ENCODE data around the gene AMPD3.

Gene AMPD3

GRCh38 chr11:10526974-10527918 is 72.2 kb downstream of the AMPD3 start:
- Histone ChIP-seq H3K9ac (no peak overlapping the region), H3K9me3 (no peaks in the 10 kb centered on the region), H4K20me1 (no peaks in the 10 kb centered on the region), H3K27ac (no peak overlapping the region), H3K4me2 (no peak overlapping the region), H3K36me3 (peaks cover 69% of the 10 kb centered on the region), H3K27me3 (no peaks in the 10 kb centered on the region), H3K4me3 (no peak overlapping the region), H3K4me1 (no peaks in the 10 kb centered on the region)
- TF ChIP-seq Cebpa-rat (IDR thresholded peaks at IDR 0.05), result no peak

DNA sequence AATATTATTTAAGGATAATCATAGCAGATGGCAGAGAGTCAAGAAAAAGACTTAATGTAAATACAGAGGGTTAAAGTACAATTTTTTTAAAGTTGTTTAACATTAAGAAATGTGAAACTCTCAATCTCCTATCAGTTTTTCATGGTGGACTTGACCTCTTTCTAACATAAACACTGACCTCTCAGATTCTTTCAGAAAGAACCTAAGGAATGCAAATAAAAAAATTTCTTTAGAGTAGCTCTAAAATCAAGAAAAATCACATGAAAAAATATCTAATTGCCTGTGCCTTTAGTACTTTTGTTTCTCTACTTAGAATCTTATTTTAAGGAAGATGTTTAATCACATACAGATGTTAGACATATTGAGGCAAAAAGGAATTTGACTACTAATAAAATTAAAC is 73.1 kb downstream of the AMPD3 start:
- no peak overlapping the region for H3K4me2 ChIP-seq

DNA sequence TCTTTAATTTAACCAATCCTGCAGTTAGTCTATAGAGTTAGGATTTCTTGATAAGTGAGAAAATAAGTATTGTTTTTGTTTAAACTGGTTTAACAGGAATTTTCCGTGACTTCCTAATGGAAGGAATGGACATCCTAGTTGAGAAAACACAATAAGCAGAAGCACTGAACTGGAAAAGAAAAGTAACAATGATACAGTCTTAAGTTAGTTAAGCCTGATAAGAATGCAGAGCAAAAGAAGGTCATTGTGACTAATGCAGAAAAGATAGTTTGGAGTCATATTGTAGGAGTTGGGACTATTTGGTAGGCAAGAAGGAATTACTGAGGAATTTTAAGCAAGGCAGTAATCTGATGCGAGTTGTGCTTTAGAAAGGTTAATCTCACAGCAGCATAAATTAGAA is 74.2 kb downstream of the AMPD3 start:
- H3K27me3 ChIP-seq, result no peaks in the 10 kb centered on the region
- H3K4me2 ChIP-seq, result no peak overlapping the region
- no peaks in the 10 kb centered on the region for H3K4me1 ChIP-seq
- peaks cover 57% of the 10 kb centered on the region for H3K36me3 ChIP-seq
- H3K4me3 ChIP-seq, result no peak overlapping the region
- no peak overlapping the region for H3K27ac ChIP-seq
- no peaks in the 10 kb centered on the region for H4K20me1 ChIP-seq
- H3K9me3 ChIP-seq, result no peaks in the 10 kb centered on the region
- no peak for TF ChIP-seq Cebpa-rat (IDR thresholded peaks at IDR 0.05)
- no peak overlapping the region for H3K9ac ChIP-seq

More for the DNA sequence above, 73.1 kb downstream of the AMPD3 start:
- H3K36me3 ChIP-seq, result peaks cover 66% of the 10 kb centered on the region
- no peaks in the 10 kb centered on the region for H3K4me1 ChIP-seq
- H3K9me3 ChIP-seq, result no peaks in the 10 kb centered on the region
- no peak overlapping the region for H3K27ac ChIP-seq
- no peak overlapping the region for H3K4me3 ChIP-seq
- H4K20me1 ChIP-seq, result no peaks in the 10 kb centered on the region
- no peak for TF ChIP-seq Cebpa-rat (IDR thresholded peaks at IDR 0.05)
- H3K27me3 ChIP-seq, result no peaks in the 10 kb centered on the region
- H3K9ac ChIP-seq, result no peak overlapping the region

GRCh38 chr11:10532526-10532925 is 77.5 kb downstream of the AMPD3 start:
- H3K9me3 ChIP-seq, result no peaks in the 10 kb centered on the region
- H3K4me3 ChIP-seq, result no peak overlapping the region
- H3K27ac ChIP-seq, result no peak overlapping the region
- H3K9ac ChIP-seq, result no peak overlapping the region
- H3K4me2 ChIP-seq, result no peak overlapping the region
- TF ChIP-seq Cebpa-rat (IDR thresholded peaks at IDR 0.05), result no peak
- peaks cover 14% of the 10 kb centered on the region; the same call in 1 of the 2 replicates for H4K20me1 ChIP-seq
- peaks cover 28% of the 10 kb centered on the region for H3K36me3 ChIP-seq
- H3K27me3 ChIP-seq, result no peaks in the 10 kb centered on the region
- H3K4me1 ChIP-seq, result no peaks in the 10 kb centered on the region

DNA sequence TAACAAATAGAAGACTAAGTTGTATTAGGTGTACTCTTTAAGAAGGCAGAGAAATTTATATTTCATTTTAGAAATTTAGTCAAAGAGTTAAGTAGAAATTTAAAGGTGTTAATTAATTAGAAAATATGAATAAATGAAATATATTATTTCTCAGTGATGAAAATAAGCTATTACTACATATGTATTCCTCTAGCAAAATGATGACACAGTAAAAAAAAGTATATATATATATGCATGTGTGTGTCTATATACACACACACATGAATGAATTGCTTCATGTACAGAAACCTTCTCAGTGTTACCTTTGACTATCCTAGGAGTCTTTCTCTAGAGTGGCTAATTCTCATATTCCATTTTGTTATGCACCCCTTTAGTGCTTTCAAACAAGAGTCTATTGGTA is 78.3 kb downstream of the AMPD3 start:
- H3K9ac ChIP-seq, result no peak overlapping the region
- H3K4me3 ChIP-seq, result no peak overlapping the region
- H3K36me3 ChIP-seq, result peaks cover 26% of the 10 kb centered on the region
- peaks cover 14% of the 10 kb centered on the region; the same call in 1 of the 2 replicates for H4K20me1 ChIP-seq
- no peak overlapping the region for H3K4me2 ChIP-seq
- H3K27me3 ChIP-seq, result no peaks in the 10 kb centered on the region
- no peaks in the 10 kb centered on the region for H3K9me3 ChIP-seq
- H3K4me1 ChIP-seq, result no peaks in the 10 kb centered on the region
- no peak overlapping the region for H3K27ac ChIP-seq
- TF ChIP-seq Cebpa-rat (IDR thresholded peaks at IDR 0.05), result no peak

DNA sequence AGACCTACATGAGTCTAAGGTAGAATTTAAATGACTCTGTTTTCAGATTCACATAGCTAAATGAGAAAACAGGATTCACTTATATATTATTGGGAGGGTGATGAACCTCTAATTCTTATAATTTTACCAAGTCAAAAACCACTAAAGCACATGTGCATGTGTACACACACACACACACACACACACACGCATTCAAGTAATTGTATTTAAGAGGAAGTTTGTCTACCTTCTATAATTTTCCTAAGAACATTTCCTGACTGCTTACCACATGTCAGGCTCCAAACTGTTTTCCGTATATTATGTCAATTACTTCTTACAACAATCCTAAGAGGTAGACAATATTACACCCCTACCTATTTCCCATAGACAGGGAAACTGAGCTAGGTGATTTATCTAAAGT is 79.3 kb downstream of the AMPD3 start:
- peaks cover 18% of the 10 kb centered on the region for H3K36me3 ChIP-seq
- H3K9ac ChIP-seq, result no peak overlapping the region
- H3K4me1 ChIP-seq, result no peaks in the 10 kb centered on the region
- H3K27me3 ChIP-seq, result no peaks in the 10 kb centered on the region
- no peak overlapping the region for H3K4me2 ChIP-seq
- no peak for TF ChIP-seq Cebpa-rat (IDR thresholded peaks at IDR 0.05)
- H3K27ac ChIP-seq, result no peak overlapping the region
- peaks cover 14% of the 10 kb centered on the region; the same call in 1 of the 2 replicates for H4K20me1 ChIP-seq
- no peak overlapping the region for H3K4me3 ChIP-seq
- H3K9me3 ChIP-seq, result no peaks in the 10 kb centered on the region

- Histone ChIP-seq H3K9me3 (0 out of 2 replicates have a peak, but pooled peaks cover under 1% of the 10 kb centered on the region), H3K36me3 (peaks cover 5% of the 10 kb centered on the region; the same call in 1 of the 2 replicates), H3K4me3 (no peak overlapping the region), H3K4me1 (peaks cover 9% of the 10 kb centered on the region), H3K27ac (no peak overlapping the region), H3K27me3 (no peaks in the 10 kb centered on the region), H3K4me2 (no peak overlapping the region), H3K9ac (no peak overlapping the region), H4K20me1 (peaks cover 14% of the 10 kb centered on the region; the same call in 1 of the 2 replicates)
- TF ChIP-seq Cebpa-rat (IDR thresholded peaks at IDR 0.05), result no peak
These were observed 82.5 kb downstream of the AMPD3 start for GRCh38 chr11:10537600-10537999.

- Histone ChIP-seq H3K27ac (no peak overlapping the region), H3K4me2 (no peak overlapping the region), H3K36me3 (no peaks in the 10 kb centered on the region), H3K9me3 (peaks cover 12% of the 10 kb centered on the region), H3K4me1 (peaks cover 9% of the 10 kb centered on the region), H3K9ac (no peak overlapping the region), H3K27me3 (no peaks in the 10 kb centered on the region), H4K20me1 (peaks cover 14% of the 10 kb centered on the region; the same call in 1 of the 2 replicates), H3K4me3 (no peak overlapping the region)
- no peak for TF ChIP-seq Cebpa-rat (IDR thresholded peaks at IDR 0.05)
These were observed 83.9 kb downstream of the AMPD3 start for GRCh38 chr11:10538924-10539323.

- no peak overlapping the region for H3K27ac ChIP-seq
- H3K36me3 ChIP-seq, result no peaks in the 10 kb centered on the region
- no peak overlapping the region for H3K4me3 ChIP-seq
- H3K27me3 ChIP-seq, result no peaks in the 10 kb centered on the region
- H4K20me1 ChIP-seq, result peaks cover 14% of the 10 kb centered on the region; the same call in 1 of the 2 replicates
- peaks cover 16% of the 10 kb centered on the region for H3K9me3 ChIP-seq
- H3K4me2 ChIP-seq, result no peak overlapping the region
- TF ChIP-seq Cebpa-rat (IDR thresholded peaks at IDR 0.05), result no peak
- no peak overlapping the region for H3K9ac ChIP-seq
- peaks cover 9% of the 10 kb centered on the region for H3K4me1 ChIP-seq
These were observed 84.3 kb downstream of the AMPD3 start for GRCh38 chr11:10539339-10539738.

DNA sequence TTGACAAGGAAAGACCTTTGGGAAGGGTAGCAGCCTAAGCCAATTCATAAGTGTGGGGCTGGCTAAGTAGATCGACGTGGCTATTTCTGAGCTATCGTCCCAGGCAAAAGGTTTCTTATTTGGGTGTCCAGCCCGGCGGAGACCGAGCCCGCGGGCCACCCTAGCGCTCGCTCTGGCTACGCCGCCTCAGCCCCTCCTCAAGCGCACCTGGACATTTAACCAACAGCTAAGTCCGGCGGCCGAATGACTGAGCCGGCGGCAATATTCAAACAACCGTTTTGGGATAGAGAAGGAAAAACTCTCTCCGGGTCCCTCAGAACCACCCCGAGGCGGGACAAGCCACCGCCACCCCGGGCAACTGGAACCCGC is 85.5 kb downstream of the AMPD3 start:
- Histone ChIP-seq H3K27me3 (no peaks in the 10 kb centered on the region), H3K36me3 (no peaks in the 10 kb centered on the region)
- TF ChIP-seq Cebpa-rat (IDR thresholded peaks at IDR 0.05), result no peak

More for the DNA sequence above, 85.5 kb downstream of the AMPD3 start:
- peak overlapping the region; percentile 95 for H3K4me2 ChIP-seq
- H3K4me1 ChIP-seq, result peaks cover 18% of the 10 kb centered on the region
- peaks cover 14% of the 10 kb centered on the region; the same call in 1 of the 2 replicates for H4K20me1 ChIP-seq
- peaks cover 25% of the 10 kb centered on the region for H3K9me3 ChIP-seq
- peak overlapping the region; percentile 93 for H3K4me3 ChIP-seq
- peak overlapping the region; percentile 78 for H3K27ac ChIP-seq
- H3K9ac ChIP-seq, result peak overlapping the region; percentile 90

All from BLaER1 (cell line).